ENCODE measurements around the gene UQCR11.

UQCR11 gene

DNA sequence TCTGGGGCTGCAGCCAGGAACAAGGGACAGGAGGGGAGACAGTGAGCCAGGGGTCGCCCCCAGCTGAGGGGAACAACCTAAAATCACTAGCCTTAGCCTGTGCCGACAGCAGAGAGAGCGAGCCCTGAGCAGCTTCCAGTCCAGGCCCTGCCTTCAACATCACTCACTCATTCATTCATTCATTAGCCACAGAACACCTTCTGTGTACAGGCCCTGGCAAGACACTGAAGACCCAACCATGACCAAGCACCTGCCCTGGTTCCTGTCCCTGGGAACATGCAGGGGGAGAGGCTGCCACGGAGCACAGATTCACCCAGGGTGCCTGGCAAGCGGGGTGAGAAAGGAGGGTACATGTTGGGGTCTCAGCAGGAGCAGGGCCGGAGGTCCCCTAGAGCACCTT is 42.0 kb downstream of the UQCR11 start:
- DNase-seq = no peak

DNA sequence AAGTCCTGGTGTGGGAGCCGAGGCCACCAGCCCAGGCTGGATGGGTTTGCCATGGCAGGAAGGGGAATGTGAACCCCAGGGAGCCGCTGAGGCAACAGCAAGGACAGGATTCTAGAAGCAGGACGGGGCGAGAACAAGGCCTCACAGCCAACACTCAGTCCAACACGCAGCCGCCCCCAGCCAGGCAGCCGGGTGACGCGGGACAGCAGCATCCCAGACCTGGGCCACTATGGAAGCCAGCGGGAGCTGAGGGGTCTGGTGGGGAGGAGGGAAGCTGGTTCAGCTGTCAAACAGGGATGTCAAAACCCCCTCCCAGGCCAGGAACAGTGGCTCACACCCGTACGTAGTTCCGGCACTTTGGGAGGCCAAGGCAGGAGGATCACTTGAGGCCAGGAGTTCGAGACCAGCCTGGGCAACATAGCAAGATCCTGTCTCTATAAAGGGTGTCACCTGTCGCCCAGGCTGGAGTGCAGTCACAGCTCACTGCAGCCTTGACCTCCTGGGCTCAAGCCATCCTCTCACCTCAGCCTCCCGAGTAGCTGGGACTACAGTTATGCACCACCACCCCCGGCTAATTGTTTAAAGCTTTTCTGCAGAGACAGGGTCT is 43.9 kb downstream of the UQCR11 start:
- no peak for DNase-seq

DNA sequence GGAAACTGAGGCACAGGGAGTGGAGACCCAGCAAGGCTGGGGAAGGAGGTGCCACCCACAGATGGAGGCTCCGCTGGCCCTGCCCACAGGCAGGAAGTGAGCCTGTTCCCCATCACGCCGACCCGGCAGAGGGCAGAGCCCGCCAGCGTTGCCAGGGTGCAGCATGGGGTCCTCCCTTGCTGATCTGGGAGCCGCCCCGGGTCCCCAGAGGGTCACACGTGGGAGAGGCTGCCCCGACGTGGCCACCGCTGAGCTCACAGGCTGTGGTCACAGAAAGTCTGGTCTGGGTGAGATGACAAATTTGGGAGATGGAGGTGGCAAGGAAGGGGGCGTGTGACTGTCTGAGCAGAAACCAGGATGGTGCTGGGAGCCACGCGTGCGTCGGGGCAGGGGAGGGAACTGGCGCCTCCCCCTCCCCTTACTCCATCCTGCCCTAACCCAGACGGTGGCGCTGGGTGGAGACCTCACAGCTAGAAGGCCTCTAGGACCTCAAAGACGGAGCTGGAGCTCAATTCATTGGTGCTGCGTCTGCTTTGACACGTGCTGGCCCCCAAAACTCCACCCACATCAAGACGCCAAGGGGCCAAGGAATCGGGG is 44.9 kb downstream of the UQCR11 start:
- no peak for DNase-seq

DNA sequence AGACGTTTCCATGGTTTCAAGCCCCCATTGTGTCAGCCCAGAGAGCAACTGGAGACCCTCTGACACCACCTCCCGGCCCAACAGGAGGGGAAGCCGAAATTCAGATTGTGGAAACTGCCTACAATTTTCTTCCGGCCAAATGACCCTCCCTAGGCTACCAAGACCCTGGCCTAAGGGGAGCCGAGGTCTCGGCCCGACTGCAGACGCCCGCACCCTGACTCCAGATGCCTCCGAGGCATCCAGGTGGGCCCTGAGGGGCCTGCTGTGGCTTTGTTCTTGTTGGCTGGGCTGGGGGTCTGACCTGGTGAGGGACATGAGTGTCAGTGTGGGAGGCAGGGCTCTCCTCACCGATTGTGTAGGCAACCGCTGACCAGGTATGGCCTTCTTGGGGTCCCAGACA is 46.7 kb downstream of the UQCR11 start:
- no peak for DNase-seq

DNA sequence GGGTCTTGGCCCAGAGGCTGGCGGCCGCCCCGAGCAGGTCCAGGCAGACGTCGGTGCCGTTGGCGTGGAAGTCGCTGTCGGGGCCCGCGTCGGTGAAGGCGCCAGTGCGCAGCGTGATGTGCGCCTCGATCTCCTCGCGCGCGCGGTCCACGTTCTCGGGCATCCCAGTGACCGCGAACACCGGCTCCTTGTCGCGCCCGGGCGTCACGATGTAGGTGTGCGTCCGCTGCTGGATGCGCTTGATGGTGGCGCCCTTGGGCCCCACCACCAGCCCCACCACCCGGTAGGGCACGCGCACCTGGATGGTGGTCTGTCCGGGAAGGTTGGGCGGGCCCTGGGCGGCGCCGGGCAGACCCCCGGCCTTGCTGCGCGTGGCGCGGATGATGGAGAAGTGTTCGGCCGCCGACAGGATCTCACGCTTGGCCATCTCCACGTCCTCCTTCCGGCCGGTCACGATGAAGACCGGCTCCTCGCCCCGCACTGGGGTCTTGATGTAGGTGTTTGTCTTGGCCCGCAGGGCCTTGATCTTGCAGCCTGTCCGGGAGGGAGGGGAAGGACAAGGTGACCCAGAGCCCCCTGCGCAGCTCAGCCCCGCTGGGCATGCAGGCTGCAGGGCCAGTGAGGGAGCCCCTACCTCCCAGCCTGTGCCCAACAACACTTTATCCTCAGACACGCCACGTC is 48.7 kb downstream of the UQCR11 start:
- no peak for DNase-seq

DNA sequence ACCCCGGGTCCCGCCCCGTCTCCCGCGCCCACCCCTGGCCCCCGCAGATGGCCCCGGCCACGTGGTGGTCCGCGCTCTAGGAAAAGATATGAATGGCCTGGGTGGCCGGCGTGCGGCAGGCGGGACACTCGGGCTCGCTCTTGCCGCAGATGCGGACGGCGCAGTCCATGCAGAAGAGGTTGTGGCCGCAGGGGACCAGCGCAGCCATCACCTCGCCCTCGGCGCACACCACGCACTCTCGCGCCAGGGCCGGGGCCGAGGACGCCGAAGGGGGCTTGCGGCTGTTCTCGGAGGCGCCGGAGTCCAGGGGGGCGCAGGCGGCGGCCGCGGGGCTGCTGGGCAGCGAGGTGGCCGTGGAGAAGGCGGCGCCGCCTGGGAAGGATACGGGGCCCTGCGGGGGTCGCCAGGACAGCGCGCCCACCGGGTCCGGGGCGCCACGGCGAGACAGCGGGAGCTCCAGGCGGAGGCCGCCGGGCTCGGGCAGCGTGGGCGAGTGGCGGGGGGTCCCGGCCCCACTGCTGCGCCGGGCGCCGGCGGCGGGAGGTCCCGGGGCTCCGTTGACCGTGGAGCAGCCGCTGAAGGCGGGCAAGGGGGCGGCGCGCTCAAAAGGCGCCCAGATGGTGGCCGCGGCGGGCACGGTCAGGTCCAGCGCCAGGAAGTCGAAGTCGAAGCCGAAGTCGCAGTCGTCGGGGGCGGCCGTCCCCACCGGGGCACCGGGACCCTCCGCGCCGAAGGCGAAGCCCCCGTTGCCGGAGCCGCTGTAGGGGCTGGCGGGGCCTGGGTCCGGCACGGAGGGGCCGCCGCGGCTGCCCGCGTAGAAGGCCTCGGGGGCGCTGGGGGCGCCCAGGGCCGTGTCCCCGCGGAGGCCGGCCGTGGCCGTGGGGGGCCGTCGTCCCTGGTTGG is 49.5 kb downstream of the UQCR11 start:
- no peak for DNase-seq

DNA sequence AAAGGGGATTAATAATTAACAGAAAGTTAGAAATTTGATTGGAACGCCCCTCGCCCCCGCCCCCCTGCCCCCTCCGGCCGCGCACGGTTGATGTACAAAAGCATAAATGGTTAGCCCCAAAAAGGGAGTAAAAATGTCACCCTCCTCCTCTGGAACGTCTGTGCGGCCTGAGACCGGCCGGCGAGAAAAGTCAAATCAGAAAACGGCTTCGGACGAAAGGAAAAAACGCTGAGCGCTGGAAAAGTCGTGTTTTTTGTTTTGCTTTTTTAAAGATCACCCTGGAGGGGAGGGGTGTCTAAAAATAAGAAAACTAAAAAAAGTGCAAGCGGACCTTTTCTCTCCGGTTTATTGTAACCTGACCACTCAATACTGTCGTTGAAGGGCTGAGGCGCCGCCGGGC is 50.3 kb downstream of the UQCR11 start:
- no peak for DNase-seq

DNA sequence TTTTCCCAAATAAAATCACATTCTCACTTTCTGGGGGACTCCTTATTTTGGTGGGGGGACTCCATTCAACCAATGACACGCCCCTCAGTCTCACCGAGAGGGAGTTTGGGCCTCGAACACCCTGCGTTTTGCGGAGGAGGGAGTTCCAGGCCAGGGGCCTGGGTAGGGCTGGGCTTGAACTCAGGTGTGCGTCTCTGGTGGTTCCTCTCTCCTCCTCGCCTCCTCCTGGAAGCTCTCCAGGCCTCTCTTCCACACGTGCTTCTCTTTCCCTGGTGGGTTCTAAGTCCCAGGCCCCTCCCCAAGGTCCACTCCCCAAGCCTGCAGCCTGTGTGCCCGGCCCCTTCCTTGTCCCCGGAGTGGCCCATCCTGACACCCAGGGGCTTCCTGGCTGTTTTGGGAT is 51.8 kb downstream of the UQCR11 start:
- DNase-seq = no peak

DNA sequence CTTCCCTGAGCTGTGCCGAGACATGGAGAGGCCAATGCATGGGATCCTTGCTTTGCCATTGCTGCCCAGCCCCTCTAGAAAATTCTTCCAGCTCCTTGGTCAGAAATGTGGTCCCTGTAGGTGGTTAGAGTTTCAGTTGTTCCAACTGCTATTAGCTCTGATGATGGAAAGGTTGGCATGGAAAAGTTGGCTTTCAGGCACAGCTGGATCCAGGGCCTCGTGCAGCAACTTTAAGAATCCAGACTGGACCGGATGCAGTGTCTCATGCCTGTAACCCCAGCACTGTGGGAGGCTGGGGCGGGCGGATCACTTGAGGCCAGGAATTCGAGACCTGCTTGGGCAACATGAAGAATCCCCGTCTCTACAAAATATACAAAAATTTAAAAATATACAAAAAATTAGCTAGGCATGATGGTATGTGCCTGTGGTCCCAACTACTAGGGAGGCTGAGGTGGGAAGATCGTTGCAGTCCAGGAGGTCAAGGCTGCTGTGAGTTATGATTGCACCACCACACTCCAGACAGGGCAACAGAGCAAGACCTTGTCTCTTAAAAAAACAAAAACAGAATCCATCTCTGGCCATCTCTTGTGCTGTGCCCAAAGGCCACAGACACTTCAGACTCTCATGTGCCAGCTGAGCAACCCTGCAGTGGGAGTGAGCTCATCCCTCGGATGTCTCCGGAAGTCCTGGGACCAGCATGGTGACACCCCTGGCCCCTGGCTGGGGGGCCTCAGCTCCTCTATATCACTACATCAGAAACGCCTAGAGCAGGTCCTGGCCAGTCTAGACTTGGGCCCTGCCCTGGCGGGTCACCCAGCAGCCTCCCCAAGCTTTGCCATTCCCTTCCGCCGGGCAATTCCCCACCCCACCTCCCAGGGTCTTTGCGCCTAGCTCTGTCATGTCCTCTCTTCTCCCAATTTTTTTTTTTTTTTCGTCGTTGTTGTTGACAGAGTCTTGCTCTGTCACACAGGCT is 53.9 kb downstream of the UQCR11 start:
- DNase-seq = no peak

DNA sequence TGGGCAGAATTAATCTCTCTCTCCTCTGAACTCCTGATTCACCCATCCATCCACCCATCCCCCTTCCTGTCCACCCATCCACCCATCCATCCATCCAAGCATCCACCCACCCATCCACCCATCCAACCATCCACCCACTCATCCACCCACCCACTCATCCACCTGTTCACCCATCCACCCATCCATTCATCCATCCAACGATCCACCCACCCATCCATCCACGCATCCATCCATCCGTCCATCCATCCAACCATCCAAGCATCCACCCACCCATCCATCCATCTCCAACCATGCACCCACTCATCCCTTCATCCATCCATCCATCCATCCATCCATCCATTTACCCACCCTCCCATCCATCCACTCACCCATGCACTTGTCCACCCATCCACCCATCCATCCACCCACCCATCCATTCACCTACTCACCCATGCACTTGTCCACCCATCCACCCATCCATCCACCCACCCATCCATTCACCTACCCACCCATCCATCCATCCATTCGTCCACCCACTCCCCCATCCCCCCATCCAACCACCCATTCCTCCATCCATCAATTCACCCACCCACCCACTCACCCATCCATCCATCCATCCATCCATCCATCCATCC is 55.8 kb downstream of the UQCR11 start:
- no peak for DNase-seq

All from activated naive CD4-positive, alpha-beta T cell treated with Interleukin-2 at 50 U/mL for 16 hours (primary cell).